ENCODE results near the gene PDLIM3. TPM values are rescaled to one million over a fixed set of nuclear protein-coding genes. Genes with fewer than 3 reads are reported as not detected.

PDLIM3 gene
- total RNA-seq, 1 donor from 2014 or later, result 2.5 TPM

DNA sequence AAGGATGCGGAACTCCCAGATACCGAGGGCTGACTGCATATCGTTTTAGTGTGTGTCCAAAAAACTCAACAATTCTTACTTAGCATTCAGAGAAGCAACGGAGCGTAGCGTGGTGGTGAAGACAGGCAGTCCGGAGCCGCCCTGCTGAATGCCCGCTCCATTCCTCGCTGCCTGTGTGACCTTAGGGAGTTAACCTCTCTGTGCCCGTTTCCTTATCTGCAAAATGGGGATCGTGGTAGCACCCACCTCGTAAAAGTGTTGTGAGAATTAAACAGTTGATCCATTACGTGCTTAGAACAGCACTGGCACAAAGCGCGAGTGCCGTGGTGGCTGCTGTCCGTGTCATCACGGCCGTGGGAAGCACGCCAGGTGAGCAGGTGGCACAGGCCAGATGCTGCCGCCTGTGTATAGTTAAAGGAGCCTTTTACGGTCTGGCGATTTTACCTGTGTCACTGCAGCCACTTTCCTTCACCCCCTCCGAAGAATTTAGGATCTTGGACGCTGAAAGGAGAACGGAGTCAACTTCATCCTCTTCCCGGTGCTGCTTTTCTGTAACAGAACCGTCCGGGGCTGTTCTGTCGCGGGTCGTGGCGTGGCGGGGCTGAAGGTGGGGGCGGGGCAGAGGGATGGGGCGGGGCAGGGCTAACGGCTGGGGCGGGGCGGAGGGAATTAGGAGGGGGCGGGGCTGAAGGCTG, 64.7 kb downstream of the PDLIM3 start:
- Mint-ChIP-seq H3K4me3 (ENCODE audit: low read depth) (peak overlapping the region; percentile 71), H3K9me3 (no peaks in the 10 kb centered on the region), H3K36me3 (ENCODE audit: low read depth) (no peaks in the 10 kb centered on the region), H3K27me3 (ENCODE audit: low read depth) (peaks cover 48% of the 10 kb centered on the region), H3K4me1 (ENCODE audit: low read depth) (peaks cover 8% of the 10 kb centered on the region), H3K27ac (no peak overlapping the region)
- peak; percentile 25 for DNase-seq (ENCODE audit: low spot score)
- intact Hi-C loops (cut with micrococcal nuclease), result loop anchor here (1.0 to 5.0 kb wide), 6 partner anchors 45 to 1963 kb away; partner anchors contain the start of genes ANKRD37, CFAP97, CYP4V2 and ING2

DNA sequence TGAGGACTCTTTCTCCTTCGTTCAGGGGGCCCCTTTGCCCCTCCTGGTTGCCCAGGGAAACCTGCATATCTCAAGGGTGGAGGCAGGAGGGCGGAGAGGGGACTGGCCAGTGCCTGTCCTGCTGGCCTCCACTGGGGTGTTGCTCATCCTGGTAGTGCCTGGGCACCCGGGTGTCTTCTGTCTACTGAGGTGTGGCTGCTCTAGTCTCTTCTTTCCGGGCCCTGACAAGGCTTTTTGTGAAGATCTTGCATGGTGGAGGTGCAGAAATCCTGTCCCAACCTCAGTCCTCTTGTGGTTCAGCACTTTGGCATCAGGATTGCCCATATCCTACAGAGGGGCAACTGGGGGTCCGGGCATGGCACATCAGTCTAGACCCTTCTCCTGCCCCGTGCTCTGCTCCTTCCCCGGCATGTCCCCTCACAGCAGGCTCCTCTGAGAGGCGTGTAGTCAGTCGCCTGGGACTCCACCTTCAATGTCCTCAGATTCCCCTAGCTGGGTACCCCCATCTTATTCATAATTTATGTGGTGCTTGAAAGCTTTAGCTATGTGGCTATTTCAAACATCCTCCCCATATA, 65.6 kb downstream of the PDLIM3 start:
- intact Hi-C loops (cut with micrococcal nuclease), result loop anchor here (2.0 to 5.0 kb wide), 4 partner anchors 127 to 1962 kb away; partner anchors contain the start of genes CFAP97, CYP4V2 and ING2
- peaks cover 8% of the 10 kb centered on the region for H3K4me1 Mint-ChIP-seq (ENCODE audit: low read depth)
- H3K4me3 Mint-ChIP-seq (ENCODE audit: low read depth), result no peak overlapping the region
- H3K27me3 Mint-ChIP-seq (ENCODE audit: low read depth), result peaks cover 58% of the 10 kb centered on the region
- no peak for DNase-seq (ENCODE audit: low spot score)
- H3K9me3 Mint-ChIP-seq, result no peaks in the 10 kb centered on the region
- no peaks in the 10 kb centered on the region for H3K36me3 Mint-ChIP-seq (ENCODE audit: low read depth)
- H3K27ac Mint-ChIP-seq, result no peak overlapping the region

DNA sequence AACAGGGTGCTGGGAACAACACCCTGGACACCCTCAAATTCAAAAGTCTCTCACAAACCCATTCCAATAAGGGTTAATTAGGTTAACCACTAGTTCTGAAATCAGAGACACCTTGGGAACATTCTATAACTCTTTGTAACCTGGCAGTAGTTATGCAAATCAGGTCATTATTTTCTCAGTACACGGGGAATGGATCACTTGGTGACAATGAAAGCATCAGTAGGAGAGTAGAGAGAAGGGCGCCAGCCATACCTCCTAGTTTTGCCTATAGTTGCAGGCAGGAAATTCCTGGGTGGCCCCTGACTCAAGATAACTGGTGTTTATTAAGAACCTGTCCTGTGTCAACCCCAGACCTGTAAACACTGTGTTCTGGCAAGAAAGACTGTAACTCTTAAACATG, 66.3 kb downstream of the PDLIM3 start:
- no peaks in the 10 kb centered on the region for H3K9me3 Mint-ChIP-seq
- H3K27me3 Mint-ChIP-seq (ENCODE audit: low read depth), result peaks cover 58% of the 10 kb centered on the region
- peaks cover 8% of the 10 kb centered on the region for H3K4me1 Mint-ChIP-seq (ENCODE audit: low read depth)
- H3K27ac Mint-ChIP-seq, result no peak overlapping the region
- no peaks in the 10 kb centered on the region for H3K36me3 Mint-ChIP-seq (ENCODE audit: low read depth)
- intact Hi-C loops (cut with micrococcal nuclease), result no loop called here
- DNase-seq (ENCODE audit: low spot score), result no peak
- no peak overlapping the region for H3K4me3 Mint-ChIP-seq (ENCODE audit: low read depth)

DNA sequence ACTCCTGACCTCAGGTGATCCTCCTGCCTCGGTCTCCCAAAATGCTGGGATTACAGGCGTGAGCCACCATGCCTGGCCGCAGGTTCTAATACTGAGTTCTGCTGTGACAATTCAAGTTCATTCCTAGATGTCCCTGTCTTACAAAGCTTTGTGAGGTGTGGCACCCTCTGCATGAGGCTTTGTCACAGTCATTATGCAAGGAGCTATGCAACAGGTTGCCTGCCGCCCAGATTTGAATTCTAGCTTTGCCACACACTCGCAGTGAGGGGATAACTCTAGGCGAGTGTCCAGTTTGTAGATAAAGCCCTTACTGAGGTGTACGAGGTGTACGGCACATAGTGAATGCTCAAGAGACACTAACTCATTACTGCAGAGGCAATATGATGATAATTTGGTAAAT, 67.3 kb downstream of the PDLIM3 start:
- Mint-ChIP-seq H3K9me3 (no peaks in the 10 kb centered on the region), H3K27me3 (ENCODE audit: low read depth) (peaks cover 50% of the 10 kb centered on the region), H3K27ac (no peak overlapping the region), H3K4me1 (ENCODE audit: low read depth) (peaks cover 8% of the 10 kb centered on the region), H3K4me3 (ENCODE audit: low read depth) (no peak overlapping the region), H3K36me3 (ENCODE audit: low read depth) (no peaks in the 10 kb centered on the region)
- no peak for DNase-seq (ENCODE audit: low spot score)
- intact Hi-C loops (cut with micrococcal nuclease), result no loop called here

DNA sequence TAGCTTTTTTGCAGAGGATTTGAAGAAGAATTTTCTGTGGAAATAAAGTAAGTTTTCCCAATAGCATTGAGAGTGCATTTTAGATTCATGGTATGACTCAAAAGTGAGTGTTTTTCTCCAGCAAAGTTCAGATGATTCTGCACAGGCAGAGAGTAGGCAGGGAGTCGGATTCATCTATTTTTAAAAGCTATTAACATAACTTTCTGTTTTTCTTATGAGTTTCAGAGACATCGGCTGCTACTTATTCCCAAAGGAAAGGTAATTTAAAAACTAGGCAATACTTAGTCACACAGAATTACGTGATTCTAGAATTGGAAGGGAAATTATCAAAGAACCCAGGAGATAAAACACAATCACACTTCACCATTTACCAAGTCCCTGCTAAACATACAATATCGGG, 68.2 kb downstream of the PDLIM3 start:
- H3K4me1 Mint-ChIP-seq (ENCODE audit: low read depth), result peaks cover 8% of the 10 kb centered on the region
- intact Hi-C loops (cut with micrococcal nuclease), result no loop called here
- DNase-seq (ENCODE audit: low spot score), result no peak
- no peak overlapping the region for H3K27ac Mint-ChIP-seq
- no peaks in the 10 kb centered on the region for H3K9me3 Mint-ChIP-seq
- H3K4me3 Mint-ChIP-seq (ENCODE audit: low read depth), result no peak overlapping the region
- H3K27me3 Mint-ChIP-seq (ENCODE audit: low read depth), result peaks cover 49% of the 10 kb centered on the region
- H3K36me3 Mint-ChIP-seq (ENCODE audit: low read depth), result no peaks in the 10 kb centered on the region

DNA sequence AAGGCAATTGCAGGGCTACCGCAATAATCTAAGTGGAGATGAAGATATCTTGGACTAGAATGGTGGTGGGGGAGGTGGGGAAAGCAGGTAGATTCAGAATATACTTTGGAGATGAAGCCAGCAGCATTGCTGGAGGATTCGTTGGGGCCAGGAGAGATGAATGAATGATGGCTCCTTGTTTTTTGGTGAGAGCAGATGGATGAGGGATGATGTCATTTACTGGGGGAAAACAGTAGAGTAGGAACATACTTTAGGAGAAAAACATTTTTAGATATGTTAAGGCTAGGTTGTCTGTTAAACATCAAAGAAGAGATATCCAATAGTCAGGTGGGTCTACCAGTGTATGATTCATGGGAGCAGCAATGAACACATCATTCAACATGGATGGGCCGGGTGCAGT, 69.6 kb downstream of the PDLIM3 start:
- Mint-ChIP-seq H3K27ac (no peak overlapping the region), H3K4me1 (ENCODE audit: low read depth) (peaks cover 4% of the 10 kb centered on the region), H3K4me3 (ENCODE audit: low read depth) (no peak overlapping the region), H3K36me3 (ENCODE audit: low read depth) (no peaks in the 10 kb centered on the region), H3K9me3 (no peaks in the 10 kb centered on the region), H3K27me3 (ENCODE audit: low read depth) (peaks cover 50% of the 10 kb centered on the region)
- intact Hi-C loops (cut with micrococcal nuclease), result no loop called here
- no peak for DNase-seq (ENCODE audit: low spot score)

DNA sequence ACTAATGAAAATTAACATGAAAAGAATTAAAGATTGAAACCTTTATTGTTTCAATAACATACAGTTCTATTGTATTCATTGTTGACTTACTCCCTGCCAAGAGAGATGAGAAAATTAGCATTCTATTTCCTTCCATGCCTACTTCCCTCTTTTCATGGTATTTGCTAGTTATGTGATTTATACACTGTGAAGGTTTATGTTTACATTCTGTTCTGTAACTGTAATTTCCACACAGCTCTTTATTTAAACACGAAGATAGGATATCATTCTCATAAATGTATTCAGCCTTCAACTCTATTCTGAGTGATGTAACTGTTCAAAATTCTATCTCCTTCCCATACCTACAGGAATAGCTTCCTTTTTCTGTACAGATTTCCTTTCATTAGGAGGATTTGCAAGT, 70.4 kb downstream of the PDLIM3 start:
- intact Hi-C loops (cut with micrococcal nuclease), result no loop called here

DNA sequence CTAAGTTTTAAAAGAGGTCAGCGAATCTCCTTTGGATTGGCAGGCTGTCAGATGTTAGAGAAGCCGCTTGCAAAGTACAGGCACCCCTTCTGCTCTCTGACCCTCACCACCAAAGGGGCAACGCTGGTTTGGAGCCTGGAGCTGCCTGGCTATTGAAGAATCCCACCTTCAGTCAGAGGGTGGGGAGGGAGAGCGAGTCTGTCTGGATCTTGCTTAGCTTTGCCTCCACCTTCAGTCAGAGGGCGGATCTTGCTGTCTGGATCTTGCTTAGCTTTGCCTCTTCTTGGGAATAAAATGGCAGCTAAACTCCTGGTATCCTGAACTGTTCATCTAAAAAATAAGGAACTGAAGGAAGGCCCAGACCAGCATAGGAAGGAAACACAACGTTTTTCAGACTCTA, 71.1 kb downstream of the PDLIM3 start:
- H3K36me3 Mint-ChIP-seq (ENCODE audit: low read depth), result no peaks in the 10 kb centered on the region
- peaks cover 51% of the 10 kb centered on the region for H3K27me3 Mint-ChIP-seq (ENCODE audit: low read depth)
- H3K9me3 Mint-ChIP-seq, result no peaks in the 10 kb centered on the region
- H3K27ac Mint-ChIP-seq, result no peak overlapping the region
- H3K4me1 Mint-ChIP-seq (ENCODE audit: low read depth), result no peaks in the 10 kb centered on the region
- intact Hi-C loops (cut with micrococcal nuclease), result no loop called here
- DNase-seq (ENCODE audit: low spot score), result no peak
- H3K4me3 Mint-ChIP-seq (ENCODE audit: low read depth), result no peak overlapping the region

More for the DNA sequence above, 70.4 kb downstream of the PDLIM3 start:
- Mint-ChIP-seq H3K27ac (no peak overlapping the region), H3K27me3 (ENCODE audit: low read depth) (peaks cover 51% of the 10 kb centered on the region), H3K4me3 (ENCODE audit: low read depth) (no peak overlapping the region), H3K36me3 (ENCODE audit: low read depth) (no peaks in the 10 kb centered on the region), H3K9me3 (no peaks in the 10 kb centered on the region), H3K4me1 (ENCODE audit: low read depth) (no peaks in the 10 kb centered on the region)
- no peak for DNase-seq (ENCODE audit: low spot score)

DNA sequence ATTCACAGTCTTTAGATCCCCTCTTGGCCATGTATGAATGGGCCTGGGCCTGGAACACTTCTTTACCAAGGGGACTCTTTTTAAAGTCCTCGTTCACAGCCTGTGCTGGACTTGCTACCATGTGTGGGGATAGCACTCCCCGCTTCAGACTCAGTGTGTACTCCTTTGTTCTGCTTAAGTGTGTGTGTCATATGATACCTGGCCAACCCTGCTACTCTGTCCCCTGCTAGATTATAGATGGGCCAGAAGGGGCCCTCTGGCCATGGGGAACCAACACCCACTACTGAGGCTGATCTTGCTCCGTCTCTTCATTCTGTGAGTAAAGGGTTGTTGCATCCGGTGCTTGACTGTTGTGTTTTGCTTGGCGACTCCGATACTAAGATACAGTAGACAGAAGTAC, 71.8 kb downstream of the PDLIM3 start:
- DNase-seq (ENCODE audit: low spot score), result no peak
- intact Hi-C loops (cut with micrococcal nuclease), result no loop called here
- no peaks in the 10 kb centered on the region for H3K4me1 Mint-ChIP-seq (ENCODE audit: low read depth)
- H3K9me3 Mint-ChIP-seq, result no peaks in the 10 kb centered on the region
- H3K4me3 Mint-ChIP-seq (ENCODE audit: low read depth), result no peak overlapping the region
- no peak overlapping the region for H3K27ac Mint-ChIP-seq
- H3K27me3 Mint-ChIP-seq (ENCODE audit: low read depth), result peaks cover 51% of the 10 kb centered on the region
- no peaks in the 10 kb centered on the region for H3K36me3 Mint-ChIP-seq (ENCODE audit: low read depth)

DNA sequence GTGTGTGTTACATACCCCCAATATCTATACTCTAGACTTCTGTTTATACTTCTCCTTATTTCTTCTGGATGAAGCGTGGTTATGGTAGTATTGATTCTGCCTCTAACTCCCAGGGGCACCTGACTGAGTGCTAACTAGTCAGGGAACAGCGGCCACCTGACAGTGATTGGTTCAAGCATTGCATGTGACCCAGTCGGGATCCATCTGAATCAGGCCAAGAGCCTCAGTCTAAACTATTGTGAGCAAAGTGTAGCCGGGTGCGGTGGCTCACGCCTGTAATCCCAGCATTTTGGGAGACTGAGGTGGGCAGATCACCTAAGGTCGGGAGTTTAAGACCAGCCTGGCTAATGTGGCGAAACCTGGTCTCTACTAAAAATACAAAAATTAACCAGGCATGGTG, 73.7 kb downstream of the PDLIM3 start:
- no peaks in the 10 kb centered on the region for H3K9me3 Mint-ChIP-seq
- H3K36me3 Mint-ChIP-seq (ENCODE audit: low read depth), result no peaks in the 10 kb centered on the region
- H3K4me3 Mint-ChIP-seq (ENCODE audit: low read depth), result no peak overlapping the region
- H3K27me3 Mint-ChIP-seq (ENCODE audit: low read depth), result peaks cover 44% of the 10 kb centered on the region
- intact Hi-C loops (cut with micrococcal nuclease), result no loop called here
- no peak for DNase-seq (ENCODE audit: low spot score)
- H3K27ac Mint-ChIP-seq, result no peak overlapping the region
- H3K4me1 Mint-ChIP-seq (ENCODE audit: low read depth), result no peaks in the 10 kb centered on the region

DNA sequence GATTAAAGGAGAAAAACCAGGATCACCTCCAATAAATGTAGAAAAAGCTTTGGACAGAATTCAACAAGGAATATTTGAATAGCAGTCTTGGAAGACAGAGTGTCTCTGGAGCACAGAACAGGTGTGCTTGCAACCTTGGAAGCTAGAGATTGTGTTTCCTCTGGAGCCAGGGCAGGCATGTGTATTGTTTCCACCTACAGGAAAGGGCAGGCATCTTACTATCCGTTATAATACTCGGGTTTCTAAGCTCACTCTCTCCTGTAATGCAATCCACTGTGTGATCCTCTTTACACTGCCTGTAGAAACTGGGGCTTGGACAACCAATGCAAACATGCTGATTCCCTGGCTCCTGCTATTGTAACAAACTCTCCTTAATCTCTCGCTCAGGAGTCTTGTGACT, 78.2 kb downstream of the PDLIM3 start:
- peaks cover 33% of the 10 kb centered on the region for H3K27me3 Mint-ChIP-seq (ENCODE audit: low read depth)
- H3K27ac Mint-ChIP-seq, result no peak overlapping the region

DNA sequence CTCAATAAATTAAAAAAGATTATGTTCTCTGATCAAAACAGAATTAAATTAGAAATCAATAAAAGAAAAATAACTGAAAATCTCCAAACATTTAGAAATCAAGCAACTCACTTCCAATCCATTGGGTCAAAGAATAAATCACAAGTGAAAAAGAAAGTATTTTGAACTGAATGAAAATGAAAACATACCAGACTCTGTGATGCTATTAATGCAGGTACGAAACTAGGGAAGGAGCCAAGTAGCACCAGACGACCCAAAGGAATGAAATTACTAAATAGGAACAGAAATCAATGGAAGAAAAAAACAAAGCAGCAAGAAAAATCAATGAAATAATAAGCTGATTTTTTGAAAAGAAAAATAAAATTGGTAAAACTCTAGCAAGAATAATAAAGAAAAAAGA, 79.2 kb downstream of the PDLIM3 start:
- intact Hi-C loops (cut with micrococcal nuclease), result no loop called here
- peaks cover 32% of the 10 kb centered on the region for H3K27me3 Mint-ChIP-seq (ENCODE audit: low read depth)
- no peaks in the 10 kb centered on the region for H3K36me3 Mint-ChIP-seq (ENCODE audit: low read depth)
- H3K4me1 Mint-ChIP-seq (ENCODE audit: low read depth), result no peaks in the 10 kb centered on the region
- no peak overlapping the region for H3K4me3 Mint-ChIP-seq (ENCODE audit: low read depth)
- no peak overlapping the region for H3K27ac Mint-ChIP-seq
- no peak for DNase-seq (ENCODE audit: low spot score)
- no peaks in the 10 kb centered on the region for H3K9me3 Mint-ChIP-seq

More for the DNA sequence above, 78.2 kb downstream of the PDLIM3 start:
- H3K4me3 Mint-ChIP-seq (ENCODE audit: low read depth), result no peak overlapping the region
- H3K9me3 Mint-ChIP-seq, result no peaks in the 10 kb centered on the region
- DNase-seq (ENCODE audit: low spot score), result no peak
- intact Hi-C loops (cut with micrococcal nuclease), result no loop called here
- H3K4me1 Mint-ChIP-seq (ENCODE audit: low read depth), result no peaks in the 10 kb centered on the region
- no peaks in the 10 kb centered on the region for H3K36me3 Mint-ChIP-seq (ENCODE audit: low read depth)

All from activated T-helper 2 cell treated with anti-CD3 and anti-CD28 coated beads, Interferon-gamma antibody, Interleukin-2, Interleukin-4, amounts not matched to agents 10 μg/mL and 5 μg/mL and 100 μg/mL, durations not matched to agents 14 hours and 24 hours and 36 hours (primary cell).